Stimulated activated CD4-positive, alpha-beta T cell treated with anti-CD3 and anti-CD28 coated beads, Interleukin-15, amount 100 ng/mL, for 48 hours (primary cell): ENCODE results near the gene AXIN1.

Experiments
- DNase-seq, 2 donors: peaks; one replicate each; pipeline ENCODE4 v3.0.0-alpha.2; 2020; ENCODE audit warnings: low read depth in 2 of 2

AXIN1 gene

GRCh38 chr16:243348-243747 is 109.2 kb downstream of the AXIN1 start:
- no peak for DNase-seq

DNA sequence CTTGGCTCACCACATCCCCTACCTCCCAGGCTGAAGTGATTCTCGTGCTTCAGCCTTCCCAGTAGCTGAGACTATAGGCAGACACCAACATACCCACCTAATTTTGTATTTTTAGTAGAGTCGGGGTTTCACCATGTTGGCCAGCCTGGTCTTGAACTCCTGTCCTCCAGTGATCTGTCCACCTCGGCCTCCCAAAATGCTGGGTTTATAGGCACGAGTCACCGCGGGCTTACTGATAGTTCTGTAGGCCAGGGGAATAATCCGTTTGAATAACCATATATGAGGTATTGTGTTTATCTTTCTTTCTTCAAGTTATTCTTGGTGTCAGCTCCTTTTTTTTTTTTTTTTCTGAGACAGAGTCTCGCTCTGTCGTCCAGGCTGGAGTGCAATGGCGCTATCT is 110.2 kb downstream of the AXIN1 start:
- DNase-seq = no peak

GRCh38 chr16:240559-240958 is 112.0 kb downstream of the AXIN1 start:
- DNase-seq = no peak

GRCh38 chr16:239948-240277 is 112.6 kb downstream of the AXIN1 start:
- no peak for DNase-seq
